ENCODE results near the gene ZNF48. TPM values are rescaled to one million over a fixed set of nuclear protein-coding genes. Genes with fewer than 3 reads are reported as not detected.

Gene ZNF48
- total RNA-seq, 1 experiment from 2014 or later, result 57.3 TPM

DNA sequence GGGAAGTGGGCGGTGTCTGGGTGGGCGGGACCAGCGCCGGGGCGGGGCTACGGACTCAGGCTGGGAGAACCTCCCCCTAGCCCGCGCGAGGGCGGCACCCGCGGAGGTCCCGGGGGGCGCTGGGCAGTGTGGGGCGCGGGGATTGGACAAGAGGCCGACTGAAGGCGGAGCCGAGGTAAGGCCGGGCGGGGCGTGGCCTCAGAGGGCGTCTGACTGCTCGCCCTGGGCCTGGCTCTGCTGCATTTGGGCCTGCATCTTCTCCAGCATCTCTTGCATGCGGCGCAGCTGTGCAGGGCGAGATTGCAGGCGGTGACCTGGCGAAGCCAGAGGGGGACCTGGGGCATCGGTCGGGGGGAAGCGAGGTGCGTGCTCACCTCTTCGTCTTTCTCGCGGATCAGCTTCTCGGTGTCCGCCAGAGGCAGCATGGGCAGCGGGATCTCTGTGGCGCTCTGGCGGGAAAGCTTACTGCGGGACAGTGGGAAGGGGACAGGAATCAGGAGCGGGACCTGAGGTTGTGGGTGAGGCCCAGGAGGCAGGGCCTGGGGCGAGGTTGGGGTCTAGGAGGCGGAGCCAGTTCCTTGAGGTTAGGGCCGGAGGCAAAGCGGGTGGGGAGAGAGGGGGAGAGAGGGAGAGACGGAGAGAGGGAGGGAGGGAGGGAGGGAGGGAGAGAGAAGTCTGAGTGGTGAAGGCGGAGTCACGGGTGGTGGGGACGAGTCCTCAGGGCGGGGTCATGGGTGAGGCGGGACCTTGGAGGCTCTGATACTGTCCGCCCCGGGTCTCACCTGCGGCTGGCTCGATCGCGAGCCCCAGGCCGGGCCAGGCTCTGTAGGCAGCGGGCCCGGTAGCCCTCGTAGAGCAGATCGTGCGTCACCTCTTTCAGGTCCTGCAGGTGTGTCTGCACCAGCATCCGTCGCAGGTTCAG is 16.7 kb upstream of the ZNF48 start:
- Histone ChIP-seq H2BK15ac (ENCODE audit: low read depth, low read length) (no peak overlapping the region), H3K4me1 (ENCODE audit: insufficient read depth, low read length) (no peaks in the 10 kb centered on the region; the same call in 1 of the 2 replicates), H3K18ac (ENCODE audit: insufficient read length, low read depth, low read length) (peak overlapping the region; percentile 73), H2BK12ac (ENCODE audit: insufficient read length, low read depth, low read length) (no peak overlapping the region), H2AK5ac (ENCODE audit: insufficient read length, low read length) (no peak overlapping the region), H4K5ac (ENCODE audit: insufficient read length, low read depth, low read length) (no peak overlapping the region), H3K9ac (ENCODE audit: extremely low read depth, insufficient read length, low read length) (peak overlapping the region; percentile 76), H4K91ac (ENCODE audit: insufficient read length, low read depth, low read length) (no peak overlapping the region), H3T11ph (ENCODE audit: low read length) (no peak overlapping the region), H2BK5ac (ENCODE audit: insufficient read length, low read length) (no peak overlapping the region), H3K14ac (ENCODE audit: insufficient read depth, low read length) (peak overlapping the region; percentile 88), H3K23ac (ENCODE audit: insufficient read length, low read depth, low read length) (no peak overlapping the region), H2BK120ac (ENCODE audit: low read depth, low read length, poor library complexity, severe bottlenecking) (no peak overlapping the region), H3K4ac (ENCODE audit: low read depth, low read length) (no peak overlapping the region), H3K23me2 (ENCODE audit: insufficient read length, low read depth, low read length, poor library complexity, severe bottlenecking) (peaks cover 13% of the 10 kb centered on the region), H2AFZ (ENCODE audit: low read length) (no peak overlapping the region), H3K27me3 (ENCODE audit: insufficient read depth, low read length) (no peaks in the 10 kb centered on the region), H3K56ac (ENCODE audit: insufficient read length, low read depth, low read length) (no peak overlapping the region), H4K20me1 (ENCODE audit: control insufficient read depth, insufficient read depth, insufficient read length) (no peaks in the 10 kb centered on the region), H3K4me2 (ENCODE audit: insufficient read depth, insufficient read length, low read length) (peak overlapping the region; percentile 55), H3K79me2 (ENCODE audit: insufficient read depth, low read length) (no peaks in the 10 kb centered on the region), H3K27ac (ENCODE audit: insufficient read length, low read depth, low read length) (peak overlapping the region; percentile 50), H2BK20ac (ENCODE audit: low read depth, low read length, poor library complexity, severe bottlenecking) (no peak overlapping the region), H4K8ac (replicated peaks; ENCODE audit: insufficient read length, low read depth, low read length) (no peak overlapping the region), H3K79me1 (ENCODE audit: insufficient read depth, low read depth, low read length, poor library complexity, severe bottlenecking) (no peaks in the 10 kb centered on the region), H3K9me3 (ENCODE audit: control insufficient read depth, low read depth, low read length) (no peaks in the 10 kb centered on the region)
- WGBS (ENCODE audit: extremely low coverage, insufficient read length, low lambda C conversion rate), result no CpG with 5 or more reads among the region's 67 CpGs
- H3K27ac Mint-ChIP-seq, result peak overlapping the region; percentile 99 to 100 (median 99)
- peaks cover 0 to 2% of the 10 kb centered on the region in 2 experiments; a peak in 2 of 5 replicates for H3K9me3 Mint-ChIP-seq
- peaks cover 20 to 40% of the 10 kb centered on the region in 2 experiments for H3K4me1 Mint-ChIP-seq
- TF ChIP-seq, protein P1, sequence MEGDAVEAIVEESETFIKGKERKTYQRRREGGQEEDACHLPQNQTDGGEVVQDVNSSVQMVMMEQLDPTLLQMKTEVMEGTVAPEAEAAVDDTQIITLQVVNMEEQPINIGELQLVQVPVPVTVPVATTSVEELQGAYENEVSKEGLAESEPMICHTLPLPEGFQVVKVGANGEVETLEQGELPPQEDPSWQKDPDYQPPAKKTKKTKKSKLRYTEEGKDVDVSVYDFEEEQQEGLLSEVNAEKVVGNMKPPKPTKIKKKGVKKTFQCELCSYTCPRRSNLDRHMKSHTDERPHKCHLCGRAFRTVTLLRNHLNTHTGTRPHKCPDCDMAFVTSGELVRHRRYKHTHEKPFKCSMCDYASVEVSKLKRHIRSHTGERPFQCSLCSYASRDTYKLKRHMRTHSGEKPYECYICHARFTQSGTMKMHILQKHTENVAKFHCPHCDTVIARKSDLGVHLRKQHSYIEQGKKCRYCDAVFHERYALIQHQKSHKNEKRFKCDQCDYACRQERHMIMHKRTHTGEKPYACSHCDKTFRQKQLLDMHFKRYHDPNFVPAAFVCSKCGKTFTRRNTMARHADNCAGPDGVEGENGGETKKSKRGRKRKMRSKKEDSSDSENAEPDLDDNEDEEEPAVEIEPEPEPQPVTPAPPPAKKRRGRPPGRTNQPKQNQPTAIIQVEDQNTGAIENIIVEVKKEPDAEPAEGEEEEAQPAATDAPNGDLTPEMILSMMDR (conservative IDR thresholded peaks at IDR 0.05), result 0 out of 3 replicates have a peak, but pooled peaks have one; percentile 8
- peak; percentile 98 for DNase-seq
- peak overlapping the region; percentile 87 to 95 for H3K4me3 Mint-ChIP-seq
- H3K27me3 Mint-ChIP-seq (ENCODE audit: low read depth), result no peaks in the 10 kb centered on the region; the same call in 1 of the 2 replicates
- H3K36me3 Mint-ChIP-seq (ENCODE audit: insufficient read depth in 1 of 3, low read depth in 3 of 3), result peaks cover 2 to 4% (median 2%) of the 10 kb centered on the region in 3 experiments; a peak in 4 of 7 replicates
